SK-N-SH (cell line): ENCODE measurements around the gene POU3F3. TPM values are rescaled to one million over a fixed set of nuclear protein-coding genes. Genes with fewer than 3 reads are reported as not detected.

Experiments
- CTCF ChIA-PET: fragments of 300-600, 350-600 bp; formaldehyde crosslinking; extraction: SDS; loops from one replicate; lab custom pipeline; 2021; lab: Yijun Ruan, JAX
- POLR2A ChIA-PET: fragments of 350-600 bp; sonication (Branson Sonifier 250); formaldehyde crosslinking; extraction: SDS; loops from one replicate; lab custom pipeline; 2020; ENCODE audit warnings: antibody characterized with exemption, inconsistent platforms; lab: Yijun Ruan, JAX
- DNase-seq: peaks from one replicate; pipeline ENCODE4 v3.0.0; 2012
- H2AFZ ChIP-seq: fragments of 200-600 bp; sonication (generic); 2 replicates; pipeline ENCODE4 v1.8.1; 2016; ENCODE audit warnings: antibody characterized with exemption, mild to moderate bottlenecking, low read depth
- H3F3A ChIP-seq: fragments of 200-600 bp; sonication (generic); replicated peaks from 2 replicates; pipeline ENCODE3; 2016; ENCODE audit warnings: antibody characterized with exemption, mild to moderate bottlenecking; ENCODE audit not compliant: insufficient read depth
- H3K27ac ChIP-seq, 2 experiments: fragments of 200-500 bp in 1 of 2; fragments of 200-600 bp in 1 of 2; sonication (Bioruptor generic) in 1 of 2; sonication (generic), shearing (Covaris generic) in 1 of 2; 2 replicates each; pipeline versions ENCODE4 v1.5.1 to v1.6.1; 2014 to 2016; ENCODE audit warnings: low read depth in 2 of 2, inconsistent platforms in 1 of 2, low read length in 1 of 2, mild to moderate bottlenecking in 1 of 2, mixed read lengths in 1 of 2
- H3K27me3 ChIP-seq: fragments of 200-600 bp; sonication (generic), shearing (Covaris generic); 2 replicates; pipeline ENCODE4 v1.6.1; 2016; ENCODE audit warnings: mixed run types; ENCODE audit not compliant: insufficient read depth
- H3K36me3 ChIP-seq, 2 experiments: fragments of 200-500 bp in 1 of 2; fragments of 200-600 bp in 1 of 2; sonication (Bioruptor generic) in 1 of 2; sonication (generic) in 1 of 2; replicated peaks in 1 of 2; 2 replicates each; pipeline versions ENCODE3 to v1.5.1; 2014 to 2016; ENCODE audit warnings: low read length in 1 of 2, mild to moderate bottlenecking in 1 of 2; ENCODE audit not compliant: insufficient read depth in 2 of 2, control insufficient read depth in 1 of 2
- H3K4me1 ChIP-seq, 2 experiments: fragments of 200-500 bp in 1 of 2; fragments of 200-600 bp in 1 of 2; sonication (Bioruptor generic) in 1 of 2; sonication (generic), shearing (Covaris generic) in 1 of 2; 2 replicates each; pipeline versions ENCODE4 v1.5.1 to v1.6.1; 2014 to 2016; ENCODE audit warnings: low read depth in 1 of 2, low read length in 1 of 2, mixed run types in 1 of 2; ENCODE audit not compliant: insufficient read depth in 2 of 2, control insufficient read depth in 1 of 2
- H3K4me2 ChIP-seq: fragments of 200-600 bp; sonication (generic), shearing (Covaris generic); 2 replicates; pipeline ENCODE4 v1.6.1; 2017; ENCODE audit warnings: mixed run types
- H3K4me3 ChIP-seq, 2 experiments: fragments of 200-500 bp in 1 of 2; fragments of 200-600 bp in 1 of 2; sonication (Bioruptor generic) in 1 of 2; sonication (generic), shearing (Covaris generic) in 1 of 2; 2 replicates each; pipeline versions ENCODE4 v1.5.1 to v1.8.1; 2014 to 2016; ENCODE audit warnings: low read depth in 2 of 2, inconsistent platforms in 1 of 2, low read length in 1 of 2, mild to moderate bottlenecking in 1 of 2, mixed read lengths in 1 of 2, moderate library complexity in 1 of 2
- H3K79me2 ChIP-seq: fragments of 200-600 bp; sonication (generic); 2 replicates; pipeline ENCODE4 v1.8.1; 2017; ENCODE audit warnings: mild to moderate bottlenecking; ENCODE audit not compliant: insufficient read depth
- H3K9ac ChIP-seq: fragments of 200-600 bp; sonication (generic); 2 replicates; pipeline ENCODE4 v1.6.1; 2017; ENCODE audit warnings: mixed run types
- H3K9me2 ChIP-seq: fragments of 200-600 bp; sonication (generic); 2 replicates; pipeline ENCODE4 v1.6.1; 2017; ENCODE audit warnings: mixed run types
- H3K9me3 ChIP-seq: fragments of 200-600 bp; sonication (generic); 2 replicates; pipeline ENCODE4 v1.6.1; 2017; ENCODE audit warnings: mixed run types, mild to moderate bottlenecking, moderate library complexity
- H4K20me1 ChIP-seq: fragments of 200-600 bp; sonication (generic); 2 replicates; pipeline ENCODE4 v1.6.1; 2017; ENCODE audit warnings: mild to moderate bottlenecking, mixed run types; ENCODE audit not compliant: insufficient read depth
- CHD2 ChIP-seq: fragments of 150-350 bp; IDR thresholded peaks from 2 replicates; pipeline ENCODE4 v1.6.1; 2018; ENCODE audit warnings: low read length; ENCODE audit not compliant: partially characterized antibody
- ELF1 ChIP-seq: IDR thresholded peaks from 2 replicates; pipeline ENCODE4 v1.4.0; 2012
- EP300 ChIP-seq, 2 experiments: IDR thresholded peaks; 2 replicates each; pipeline versions ENCODE4 v1.4.0 to v1.6.1; 2012; ENCODE audit warnings: borderline replicate concordance in 1 of 2, low read depth in 1 of 2, low read length in 1 of 2
- FOXJ3 ChIP-seq: sonication (generic); formaldehyde crosslinking; IDR thresholded peaks from 2 replicates; pipeline ENCODE4 v1.5.1; 2020; ENCODE audit warnings: mild to moderate bottlenecking, missing genetic modification reagents
- FOXM1 ChIP-seq: IDR thresholded peaks from 2 replicates; pipeline ENCODE4 v1.4.0; 2012; ENCODE audit warnings: low read depth, mild to moderate bottlenecking
- GATA2 ChIP-seq: sonication (generic); formaldehyde crosslinking; IDR thresholded peaks from 2 replicates; pipeline ENCODE4 v1.5.0; 2020; ENCODE audit warnings: mild to moderate bottlenecking, missing genetic modification reagents
- IRF3 ChIP-seq: fragments of 150-350 bp; IDR thresholded peaks from 2 replicates; pipeline ENCODE4 v1.6.1; 2016; ENCODE audit warnings: mild to moderate bottlenecking, low read depth, low read length
- JUND ChIP-seq: IDR thresholded peaks from 2 replicates; pipeline ENCODE4 v1.4.0; 2012
- MEF2A ChIP-seq: IDR thresholded peaks from 2 replicates; pipeline ENCODE4 v1.4.0; 2012; ENCODE audit warnings: low read depth, borderline replicate concordance
- MXI1 ChIP-seq: IDR thresholded peaks from 2 replicates; pipeline ENCODE4 v1.6.1; 2012; ENCODE audit warnings: mild to moderate bottlenecking, low read depth, low read length, improper control_type of control experiment
- NRF1 ChIP-seq: IDR thresholded peaks from 2 replicates; pipeline ENCODE4 v1.6.1; 2012; ENCODE audit warnings: low read depth, mild to moderate bottlenecking, low read length
- RAD21 ChIP-seq: IDR thresholded peaks from 2 replicates; pipeline ENCODE4 v1.6.1; 2012; ENCODE audit warnings: mild to moderate bottlenecking, low read length
- RCOR1 ChIP-seq: fragments of 150-350 bp; IDR thresholded peaks from 2 replicates; pipeline ENCODE4 v1.6.1; 2017; ENCODE audit warnings: antibody characterized with exemption, low read length
- RXRA ChIP-seq: IDR thresholded peaks from 2 replicates; pipeline ENCODE4 v1.4.0; 2012; ENCODE audit warnings: low read depth, mild to moderate bottlenecking, borderline replicate concordance
- SMC3 ChIP-seq: IDR thresholded peaks from 2 replicates; pipeline ENCODE4 v1.6.1; 2012; ENCODE audit warnings: low read depth, low read length, improper control_type of control experiment
- TAF1 ChIP-seq: IDR thresholded peaks from 2 replicates; pipeline ENCODE4 v1.6.1; 2012; ENCODE audit warnings: low read depth, mild to moderate bottlenecking, low read length, moderate library complexity, borderline replicate concordance
- TEAD4 ChIP-seq: IDR thresholded peaks from 2 replicates; pipeline ENCODE4 v1.4.0; 2012; ENCODE audit warnings: mild to moderate bottlenecking, borderline replicate concordance; ENCODE audit not compliant: insufficient read depth
- USF1 ChIP-seq: IDR thresholded peaks from 2 replicates; pipeline ENCODE4 v1.4.0; 2012; ENCODE audit warnings: low read depth, borderline replicate concordance
- USF2 ChIP-seq: fragments of 150-350 bp; IDR thresholded peaks from 2 replicates; pipeline ENCODE4 v1.6.1; 2017; ENCODE audit warnings: antibody characterized with exemption, low read length, low read depth, borderline replicate concordance
- WGBS: methylation state at CpG from one replicate; pipeline ENCODE4 v1.1.6; 2017; ENCODE audit warnings: low lambda C conversion rate; 5-methylcytosine and 5-hydroxymethylcytosine counted together
- polyA plus RNA-seq, 3 experiments: library from polyadenylated mRNA; depleted of rRNA; stranded (reverse); fragments of >200 nt; gene quantifications; 2 replicates each; pipeline ENCODE4 v1.2.3, GENCODE V29; 2012
- TF ChIP-seq, protein P1 (sequence below): IDR thresholded peaks from 2 replicates; pipeline ENCODE4 v1.6.1; 2012; ENCODE audit warnings: mild to moderate bottlenecking, low read depth, low read length, moderate library complexity
- TF ChIP-seq, protein P2 (sequence below): IDR thresholded peaks from 2 replicates; pipeline ENCODE4 v1.4.0; 2012; ENCODE audit warnings: low read depth, borderline replicate concordance

Gene POU3F3
- polyA plus RNA-seq, 1 of the 3 experiments (the other 2 are of a cell fraction), result not detected

DNA sequence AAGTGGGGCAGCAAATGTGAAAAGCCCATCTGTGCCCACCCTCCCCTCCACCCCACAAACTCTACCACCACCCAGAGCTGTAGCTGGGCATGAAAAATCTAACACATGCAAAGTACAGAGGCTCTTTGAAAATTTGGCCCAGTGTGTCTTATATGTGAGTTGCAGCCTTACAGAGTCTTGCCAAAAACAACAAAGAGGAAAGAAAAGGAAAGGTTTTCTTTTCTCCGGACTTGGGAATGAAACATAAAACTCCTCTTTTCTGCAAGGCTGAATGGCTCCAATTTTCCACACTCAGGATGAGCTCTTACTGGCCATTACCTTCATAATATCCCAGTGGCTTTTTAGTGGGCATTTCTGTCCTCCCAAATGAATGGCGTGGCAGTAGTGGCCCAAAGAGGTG is 27.9 kb upstream of the POU3F3 start:
- CTCF ChIA-PET, result no interaction called here
- H3K36me3 ChIP-seq, result no peaks in the 10 kb centered on the region
- H3K9ac ChIP-seq, result no peak overlapping the region
- no peak overlapping the region for H3K4me2 ChIP-seq
- H3K9me2 ChIP-seq, result no peaks in the 10 kb centered on the region
- DNase-seq, result no peak
- no peak overlapping the region for H3K4me3 ChIP-seq
- TF ChIP-seq SMC3, result no peak
- no peak for TF ChIP-seq FOXM1
- TF ChIP-seq FOXJ3 (CRISPR knock-in tag), result no peak
- TF ChIP-seq CHD2, result no peak
- TF ChIP-seq RXRA, result no peak
- no peak for TF ChIP-seq ELF1
- no peak for TF ChIP-seq RAD21
- no peak for TF ChIP-seq NRF1
- TF ChIP-seq GATA2 (CRISPR knock-in tag), result no peak
- TF ChIP-seq MEF2A, result no peak
- no peak for TF ChIP-seq EP300 (IDR thresholded peaks at IDR 0.05; ENCODE audit: borderline replicate concordance in 1 of 2, low read depth in 1 of 2, low read length in 1 of 2)
- TF ChIP-seq MXI1, result no peak
- no peak for TF ChIP-seq IRF3
- no peak for TF ChIP-seq TAF1
- TF ChIP-seq, all 33 proteins: peak for 0
- H3K27me3 ChIP-seq, result no peaks in the 10 kb centered on the region
- no peak overlapping the region for H2AFZ ChIP-seq
- no peaks in the 10 kb centered on the region for H3K79me2 ChIP-seq
- POLR2A ChIA-PET, result no interaction called here
- no peaks in the 10 kb centered on the region for H3F3A ChIP-seq
- no peaks in the 10 kb centered on the region for H3K4me1 ChIP-seq
- 20% methylated on average over 2 of the region's 2 CpGs for WGBS
- H3K27ac ChIP-seq, result no peak overlapping the region
- H3K9me3 ChIP-seq, result no peaks in the 10 kb centered on the region
- H4K20me1 ChIP-seq, result no peaks in the 10 kb centered on the region

GRCh38 chr2:104831742-104832141 is 22.2 kb upstream of the POU3F3 start:
- H3K27me3 ChIP-seq, result no peaks in the 10 kb centered on the region
- ChIA-PET CTCF (interaction anchor here (0.7 to 6.4 kb wide), 2 partner anchors 17 to 18 kb away, joined by 3 to 31 read pairs; no protein-coding TSS in a partner anchor), POLR2A (no interaction called here)
- no peak for DNase-seq
- 0% methylated on average over 1 of the region's 1 CpG for WGBS
- H3K4me2 ChIP-seq, result no peak overlapping the region
- no peaks in the 10 kb centered on the region for H4K20me1 ChIP-seq
- H3K9ac ChIP-seq, result no peak overlapping the region
- H3K9me2 ChIP-seq, result no peaks in the 10 kb centered on the region
- H3K9me3 ChIP-seq, result no peaks in the 10 kb centered on the region
- no peak overlapping the region for H3K27ac ChIP-seq
- no peak overlapping the region for H2AFZ ChIP-seq
- no peaks in the 10 kb centered on the region for H3K79me2 ChIP-seq
- no peak overlapping the region for H3K4me3 ChIP-seq
- H3K36me3 ChIP-seq, result no peaks in the 10 kb centered on the region
- no peaks in the 10 kb centered on the region for H3K4me1 ChIP-seq
- H3F3A ChIP-seq, result no peaks in the 10 kb centered on the region
- TF ChIP-seq FOXM1, result no peak
- TF ChIP-seq USF1, result no peak
- TF ChIP-seq, protein P1, sequence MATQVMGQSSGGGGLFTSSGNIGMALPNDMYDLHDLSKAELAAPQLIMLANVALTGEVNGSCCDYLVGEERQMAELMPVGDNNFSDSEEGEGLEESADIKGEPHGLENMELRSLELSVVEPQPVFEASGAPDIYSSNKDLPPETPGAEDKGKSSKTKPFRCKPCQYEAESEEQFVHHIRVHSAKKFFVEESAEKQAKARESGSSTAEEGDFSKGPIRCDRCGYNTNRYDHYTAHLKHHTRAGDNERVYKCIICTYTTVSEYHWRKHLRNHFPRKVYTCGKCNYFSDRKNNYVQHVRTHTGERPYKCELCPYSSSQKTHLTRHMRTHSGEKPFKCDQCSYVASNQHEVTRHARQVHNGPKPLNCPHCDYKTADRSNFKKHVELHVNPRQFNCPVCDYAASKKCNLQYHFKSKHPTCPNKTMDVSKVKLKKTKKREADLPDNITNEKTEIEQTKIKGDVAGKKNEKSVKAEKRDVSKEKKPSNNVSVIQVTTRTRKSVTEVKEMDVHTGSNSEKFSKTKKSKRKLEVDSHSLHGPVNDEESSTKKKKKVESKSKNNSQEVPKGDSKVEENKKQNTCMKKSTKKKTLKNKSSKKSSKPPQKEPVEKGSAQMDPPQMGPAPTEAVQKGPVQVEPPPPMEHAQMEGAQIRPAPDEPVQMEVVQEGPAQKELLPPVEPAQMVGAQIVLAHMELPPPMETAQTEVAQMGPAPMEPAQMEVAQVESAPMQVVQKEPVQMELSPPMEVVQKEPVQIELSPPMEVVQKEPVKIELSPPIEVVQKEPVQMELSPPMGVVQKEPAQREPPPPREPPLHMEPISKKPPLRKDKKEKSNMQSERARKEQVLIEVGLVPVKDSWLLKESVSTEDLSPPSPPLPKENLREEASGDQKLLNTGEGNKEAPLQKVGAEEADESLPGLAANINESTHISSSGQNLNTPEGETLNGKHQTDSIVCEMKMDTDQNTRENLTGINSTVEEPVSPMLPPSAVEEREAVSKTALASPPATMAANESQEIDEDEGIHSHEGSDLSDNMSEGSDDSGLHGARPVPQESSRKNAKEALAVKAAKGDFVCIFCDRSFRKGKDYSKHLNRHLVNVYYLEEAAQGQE, result no peak
- TF ChIP-seq RAD21, result no peak
- no peak for TF ChIP-seq JUND
- no peak for TF ChIP-seq RCOR1
- TF ChIP-seq TAF1, result no peak
- TF ChIP-seq, protein P2, sequence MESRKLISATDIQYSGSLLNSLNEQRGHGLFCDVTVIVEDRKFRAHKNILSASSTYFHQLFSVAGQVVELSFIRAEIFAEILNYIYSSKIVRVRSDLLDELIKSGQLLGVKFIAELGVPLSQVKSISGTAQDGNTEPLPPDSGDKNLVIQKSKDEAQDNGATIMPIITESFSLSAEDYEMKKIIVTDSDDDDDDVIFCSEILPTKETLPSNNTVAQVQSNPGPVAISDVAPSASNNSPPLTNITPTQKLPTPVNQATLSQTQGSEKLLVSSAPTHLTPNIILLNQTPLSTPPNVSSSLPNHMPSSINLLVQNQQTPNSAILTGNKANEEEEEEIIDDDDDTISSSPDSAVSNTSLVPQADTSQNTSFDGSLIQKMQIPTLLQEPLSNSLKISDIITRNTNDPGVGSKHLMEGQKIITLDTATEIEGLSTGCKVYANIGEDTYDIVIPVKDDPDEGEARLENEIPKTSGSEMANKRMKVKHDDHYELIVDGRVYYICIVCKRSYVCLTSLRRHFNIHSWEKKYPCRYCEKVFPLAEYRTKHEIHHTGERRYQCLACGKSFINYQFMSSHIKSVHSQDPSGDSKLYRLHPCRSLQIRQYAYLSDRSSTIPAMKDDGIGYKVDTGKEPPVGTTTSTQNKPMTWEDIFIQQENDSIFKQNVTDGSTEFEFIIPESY, result no peak
- TF ChIP-seq USF2, result no peak
- no peak for TF ChIP-seq FOXJ3 (CRISPR knock-in tag)
- TF ChIP-seq TEAD4, result no peak
